Stimulated activated CD8-positive, alpha-beta memory T cell treated with anti-CD3 and anti-CD28 coated beads, Interleukin-15, amount 100 ng/mL, for 1 hour (primary cell): ENCODE data around the gene ARID5B.

ENCODE experiments used
- DNase-seq: peaks from one replicate; pipeline ENCODE4 v3.0.0-alpha.2; 2020; ENCODE audit warnings: low read depth

ARID5B gene

GRCh38 chr10:61904733-61905725, 3.5 kb downstream of the ARID5B start:
- peak; percentile 33 for DNase-seq

- DNase-seq = no peak
Observed at GRCh38 chr10:61905837-61906561, 4.5 kb downstream of the ARID5B start.

DNA sequence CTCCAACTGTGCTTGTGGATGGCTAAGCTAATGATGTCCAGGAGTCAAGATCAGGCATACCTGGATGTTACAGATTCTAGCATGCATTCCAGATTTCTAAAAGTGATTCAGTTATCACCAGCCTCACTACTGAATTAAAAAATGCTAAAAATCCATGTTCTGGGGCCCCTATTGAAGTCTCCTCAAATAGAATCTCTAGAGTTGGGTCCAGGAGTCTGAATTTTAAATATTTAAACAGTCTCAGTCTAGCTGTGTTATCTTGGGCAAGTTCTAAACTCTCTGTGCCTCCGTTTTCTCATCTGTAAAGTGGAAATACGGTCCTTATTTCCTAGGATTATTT, 5.0 kb downstream of the ARID5B start:
- DNase-seq = no peak

GRCh38 chr10:61907011-61907410, 5.5 kb downstream of the ARID5B start:
- DNase-seq = no peak

GRCh38 chr10:61907587-61907986, 6.1 kb downstream of the ARID5B start:
- DNase-seq = no peak

- no peak for DNase-seq
Observed at GRCh38 chr10:61910226-61910805, 8.8 kb downstream of the ARID5B start.

DNA sequence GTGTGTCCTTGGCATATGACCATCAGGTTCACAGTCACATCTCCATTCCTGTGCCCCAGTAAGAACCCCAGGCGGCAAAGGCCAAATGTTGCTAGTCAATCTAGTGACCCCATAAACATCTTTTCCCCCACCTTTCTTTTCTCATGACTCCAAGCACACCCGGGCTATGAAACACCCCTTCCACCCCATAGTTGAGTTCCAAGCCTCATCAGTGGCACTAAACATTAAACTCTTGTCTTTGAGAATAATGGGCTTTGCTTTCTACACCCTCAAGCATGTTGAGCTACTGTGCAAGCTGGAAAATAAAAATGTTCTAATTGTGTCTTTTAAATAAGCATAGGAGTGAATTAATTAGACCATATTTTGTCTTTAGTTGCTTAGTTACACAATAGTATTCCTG, 9.4 kb downstream of the ARID5B start:
- no peak for DNase-seq

- no peak for DNase-seq
Observed at GRCh38 chr10:61911425-61911824, 9.9 kb downstream of the ARID5B start.

GRCh38 chr10:61912981-61913380, 11.5 kb downstream of the ARID5B start:
- DNase-seq = no peak

DNA sequence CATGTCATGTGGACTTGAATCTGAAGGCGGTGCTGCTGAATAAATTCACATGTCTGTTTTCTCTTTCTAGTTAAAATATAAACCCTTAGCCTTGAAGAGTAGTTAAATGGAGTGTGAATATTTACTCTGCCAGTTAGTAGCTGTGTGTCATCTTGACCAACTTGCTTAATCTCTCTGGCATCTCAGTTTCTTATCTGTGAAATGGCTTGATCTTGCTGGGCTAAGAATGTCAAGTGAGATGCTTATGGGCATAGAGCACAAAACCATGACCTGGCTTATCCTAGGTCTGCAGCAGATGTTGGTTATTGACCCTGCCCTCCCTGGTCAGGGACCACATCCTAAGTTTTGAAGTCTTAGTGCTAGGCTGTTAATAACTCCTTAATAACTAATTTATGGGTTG, 16.6 kb downstream of the ARID5B start:
- no peak for DNase-seq

GRCh38 chr10:61918989-61919388, 17.5 kb downstream of the ARID5B start:
- no peak for DNase-seq

GRCh38 chr10:61919646-61920215, 18.2 kb downstream of the ARID5B start:
- no peak for DNase-seq

DNA sequence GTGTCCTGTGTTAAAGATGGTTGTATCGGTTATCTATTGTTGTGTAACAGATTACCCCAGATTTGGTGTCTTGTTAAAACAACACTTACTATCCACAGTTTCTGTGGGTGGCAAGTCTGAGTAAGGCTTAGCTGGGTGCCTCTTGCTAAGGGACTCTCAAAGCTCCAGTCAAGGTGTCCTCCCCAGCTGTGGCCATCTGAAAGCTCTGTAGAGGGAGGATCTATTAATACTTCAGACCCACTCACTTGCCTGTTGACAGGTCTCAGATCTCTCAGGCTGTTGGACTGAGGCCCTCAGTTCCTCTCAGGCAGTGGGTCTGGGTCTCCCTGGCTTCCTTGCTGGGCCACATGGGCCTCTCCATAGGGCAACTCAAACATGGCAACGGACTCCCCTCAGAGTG, 19.6 kb downstream of the ARID5B start:
- DNase-seq = no peak

- DNase-seq = no peak
Observed at GRCh38 chr10:61923210-61923949, 21.9 kb downstream of the ARID5B start.

DNA sequence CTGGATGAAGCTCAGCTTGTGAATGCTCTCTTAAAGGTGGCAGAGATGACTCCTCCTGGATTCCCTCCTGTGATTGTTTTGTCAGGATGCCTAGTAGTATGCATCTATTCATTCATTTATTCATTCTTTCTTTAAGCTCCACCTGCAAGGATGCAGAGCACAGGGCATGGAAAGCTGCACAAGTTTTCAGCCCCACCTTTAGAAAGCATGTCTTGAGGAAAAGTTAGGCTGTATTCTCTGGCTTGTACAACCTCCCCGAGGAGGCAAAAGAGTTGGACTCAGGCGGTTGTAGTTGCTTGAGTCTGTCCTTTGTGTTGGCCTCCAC, 22.4 kb downstream of the ARID5B start:
- DNase-seq = no peak

GRCh38 chr10:61929555-61929954, 28.1 kb downstream of the ARID5B start:
- no peak for DNase-seq

DNA sequence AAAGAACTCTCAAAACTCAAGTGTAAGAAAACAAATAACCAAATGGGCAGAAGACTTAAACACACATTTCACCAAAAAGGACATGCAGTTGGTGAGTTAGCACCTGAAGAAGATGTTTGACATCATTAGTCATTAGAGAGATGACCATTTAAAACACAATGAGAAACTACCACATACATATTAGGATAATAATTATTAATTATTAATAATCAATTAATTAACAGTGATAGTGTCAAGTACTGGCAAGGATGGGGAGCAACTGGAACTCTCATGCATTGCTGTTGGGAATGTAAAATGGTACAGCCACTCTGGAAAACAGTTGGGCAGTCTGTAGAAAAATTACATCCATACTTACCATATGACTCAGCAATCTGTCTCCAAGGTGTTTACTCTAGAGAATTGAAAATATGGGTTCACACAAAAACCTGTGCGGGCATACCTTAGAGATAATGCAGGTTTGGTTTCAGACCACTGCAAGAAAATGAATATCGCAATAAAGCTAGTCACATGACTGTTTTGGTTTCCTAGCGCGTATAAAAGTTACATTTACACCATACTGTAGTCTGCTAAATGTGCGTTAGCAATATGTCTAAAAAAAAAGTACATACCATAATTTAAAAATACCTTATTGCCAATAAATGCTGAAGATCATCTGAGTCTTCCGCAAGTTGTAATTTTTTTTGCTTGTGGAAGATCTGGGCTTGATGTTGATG, 30.3 kb downstream of the ARID5B start:
- DNase-seq = no peak

GRCh38 chr10:61933859-61934555, 32.5 kb downstream of the ARID5B start:
- DNase-seq = no peak

DNA sequence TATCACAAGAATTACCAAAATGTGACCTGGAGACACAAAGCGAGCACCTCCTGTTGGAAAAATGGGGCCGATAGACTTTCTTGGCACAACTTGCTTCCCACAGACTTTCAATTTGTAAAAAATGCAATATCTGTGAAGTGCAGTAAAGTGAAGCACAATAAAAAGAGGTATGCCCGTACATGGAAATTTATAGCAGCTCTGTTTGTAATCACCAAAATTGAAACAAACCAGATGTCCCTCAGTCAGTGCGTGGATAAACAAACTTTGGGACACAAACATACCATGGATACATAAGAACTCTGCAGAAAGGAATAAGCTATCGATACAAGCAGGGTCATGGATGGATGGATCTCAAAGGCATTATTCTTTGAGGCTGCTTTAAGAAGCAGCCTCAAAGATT, 33.6 kb downstream of the ARID5B start:
- DNase-seq = no peak

DNA sequence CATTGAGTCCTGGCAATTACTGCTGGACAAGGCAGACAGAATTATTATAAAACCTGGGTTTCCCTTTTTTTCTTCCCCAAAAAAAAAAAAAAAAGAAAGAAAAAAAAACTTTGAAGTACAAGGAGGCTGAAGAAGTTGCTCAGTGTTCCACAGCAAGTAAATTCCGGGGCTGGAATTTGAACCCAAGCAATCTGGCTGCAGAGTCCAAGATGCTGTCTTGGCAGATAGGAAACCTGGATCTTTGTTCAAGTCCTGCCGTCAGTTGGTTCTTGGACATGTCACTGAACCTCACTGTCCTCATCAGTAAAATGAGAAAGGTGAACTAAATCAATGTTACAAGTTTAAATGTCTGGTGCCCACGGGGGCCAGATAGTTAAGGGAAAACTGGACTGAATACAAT, 35.3 kb downstream of the ARID5B start:
- DNase-seq = no peak
